Activated gamma-delta T cell treated with anti-CD3 and anti-CD28 coated beads, Interleukin-2, amount 50 U/mL, for 16 hours (primary cell): ENCODE results near the gene AAGAB.
"Not testable (repeated sequence)": the region's sequence is repeated elsewhere in the genome, so short reads cannot be mapped to it uniquely, and the experiment has no call there.

ENCODE experiments used
- DNase-seq: peaks from one replicate; pipeline ENCODE4 v3.0.0-alpha.2; 2020; ENCODE audit warnings: low read depth

The AAGAB gene

GRCh38 chr15:67171471-67171870, 83.0 kb downstream of the AAGAB start:
- no peak for DNase-seq

GRCh38 chr15:67170143-67170925, 84.1 kb downstream of the AAGAB start:
- no peak for DNase-seq

GRCh38 chr15:67168694-67169093, 85.8 kb downstream of the AAGAB start:
- DNase-seq = no peak

GRCh38 chr15:67167091-67167490, 87.4 kb downstream of the AAGAB start:
- DNase-seq = no peak

GRCh38 chr15:67166280-67167009, 88.0 kb downstream of the AAGAB start:
- DNase-seq = no peak

- no peak for DNase-seq
Observed at GRCh38 chr15:67165254-67166253, 88.9 kb downstream of the AAGAB start.

GRCh38 chr15:67164811-67165253, 89.6 kb downstream of the AAGAB start:
- no peak for DNase-seq

- DNase-seq = no peak
Observed at GRCh38 chr15:67164401-67164791, 90.1 kb downstream of the AAGAB start.

GRCh38 chr15:67163180-67163579, 91.3 kb downstream of the AAGAB start:
- no peak for DNase-seq

GRCh38 chr15:67161881-67162280, 92.6 kb downstream of the AAGAB start:
- no peak for DNase-seq

GRCh38 chr15:67161412-67161811, 93.0 kb downstream of the AAGAB start:
- no peak for DNase-seq

- no peak for DNase-seq
Observed at GRCh38 chr15:67158367-67158766, 96.1 kb downstream of the AAGAB start.

GRCh38 chr15:67157521-67158252, 96.8 kb downstream of the AAGAB start:
- no peak for DNase-seq

GRCh38 chr15:67156834-67157233, 97.6 kb downstream of the AAGAB start:
- DNase-seq = no peak

GRCh38 chr15:67156426-67156825, 98.0 kb downstream of the AAGAB start:
- DNase-seq = no peak

- DNase-seq = no peak
Observed at GRCh38 chr15:67154249-67154648, 100.2 kb downstream of the AAGAB start.

- DNase-seq = not testable (repeated sequence)
Observed at GRCh38 chr15:67153044-67153443, 101.4 kb downstream of the AAGAB start.

- DNase-seq = no peak
Observed at GRCh38 chr15:67152429-67152828, 102.0 kb downstream of the AAGAB start.
